HCT116 (cell line): Measurements from ENCODE around the gene BOLA3. TPM values are rescaled to one million over a fixed set of nuclear protein-coding genes. Genes with fewer than 3 reads are reported as not detected.

ENCODE experiments used
- ATAC-seq: fragments of 200-7000 bp; cut with Tn5 transposase; 2 replicates; pipeline ENCODE4 v1.9.1; 2020; ENCODE audit warnings: mild to moderate bottlenecking, moderate library complexity
- BruUV-seq: library from RNA; stranded (reverse); fragments of 400-500 nt; replicated peaks from 2 replicates; lab custom pipeline; 2021; lab: Mats Ljungman, UMichigan
- CTCF ChIA-PET: fragments of 300-600 bp; sonication (Branson Sonifier 250); formaldehyde crosslinking; loops from one replicate; lab custom pipeline; 2021; ENCODE audit warnings: antibody characterized with exemption; lab: Charles Lee
- POLR2A ChIA-PET: fragments of 300-600, 350-600 bp; sonication (Branson Sonifier 250); formaldehyde crosslinking; loops from one replicate; lab custom pipeline; 2021; ENCODE audit warnings: antibody characterized with exemption; lab: Charles Lee
- RAD21 ChIA-PET, 2 experiments: fragments of 300-600 bp; sonication (Branson Sonifier 250); formaldehyde crosslinking; loops; one replicate each; lab custom pipeline; 2023; ENCODE audit warnings: low total read pairs in 2 of 2; ENCODE audit not compliant: uncharacterized antibody in 2 of 2, unreplicated experiment in 2 of 2, low non-redundant PET in 1 of 2; lab: Charles Lee
- DNase-seq: peaks from one replicate; pipeline ENCODE4 v3.0.0-alpha.2; 2010; ENCODE audit warnings: low read depth, low spot score
- H2AFZ ChIP-seq: fragments of 200-600 bp; shearing (Covaris generic), sonication (generic); 2 replicates; pipeline ENCODE4 v1.6.1; 2017; ENCODE audit warnings: low read depth, mixed run types, mixed read lengths, antibody characterized with exemption, low read length; ENCODE audit not compliant: poor library complexity, severe bottlenecking
- H3K27ac ChIP-seq: 2 replicates; pipeline ENCODE4 v1.5.1; 2012; ENCODE audit warnings: low read depth, low read length
- H3K27me3 ChIP-seq: fragments of 200-600 bp; sonication (generic); 2 replicates; pipeline ENCODE4 v1.6.1; 2016; ENCODE audit warnings: mixed run types, low read length, mixed read lengths; ENCODE audit not compliant: insufficient read depth
- H3K36me3 ChIP-seq, 2 experiments: fragments of 200-500 bp in 1 of 2; fragments of 200-600 bp in 1 of 2; sonication (Bioruptor generic) in 1 of 2; sonication (generic) in 1 of 2; 2 replicates each; pipeline versions ENCODE4 v1.5.1 to v1.6.1; 2014 to 2016; ENCODE audit warnings: low read length in 2 of 2, inconsistent platforms in 1 of 2, mixed read lengths in 1 of 2, mixed run types in 1 of 2; ENCODE audit not compliant: insufficient read depth in 2 of 2, control insufficient read depth in 1 of 2
- H3K4me1 ChIP-seq, 2 experiments: fragments of 200-600 bp in 1 of 2; sonication (generic) in 1 of 2; 2 replicates each; pipeline versions ENCODE4 v1.5.1 to v1.6.1; 2012 to 2017; ENCODE audit warnings: low read length in 2 of 2, inconsistent platforms in 1 of 2, mild to moderate bottlenecking in 1 of 2, mixed read lengths in 1 of 2, mixed run types in 1 of 2, moderate library complexity in 1 of 2; ENCODE audit not compliant: insufficient read depth in 2 of 2, control insufficient read depth in 1 of 2
- H3K4me2 ChIP-seq: fragments of 200-600 bp; sonication (generic); 2 replicates; pipeline ENCODE4 v1.6.1; 2017; ENCODE audit warnings: mixed run types, low read length, mixed read lengths
- H3K4me3 ChIP-seq, 2 experiments: fragments of 200-600 bp in 1 of 2; sonication (generic) in 1 of 2; replicated peaks in 1 of 2; 2 replicates each; pipeline ENCODE4 v1.5.1; 2011 to 2016; ENCODE audit warnings: low read length in 2 of 2, control low read depth in 1 of 2, low read depth in 1 of 2, mild to moderate bottlenecking in 1 of 2, mixed read lengths in 1 of 2, mixed run types in 1 of 2
- H3K79me2 ChIP-seq: fragments of 200-600 bp; sonication (generic); 2 replicates; pipeline ENCODE4 v1.6.1; 2017; ENCODE audit warnings: mild to moderate bottlenecking, mixed run types, low read length, moderate library complexity, mixed read lengths; ENCODE audit not compliant: insufficient read depth
- H3K9ac ChIP-seq: fragments of 200-600 bp; sonication (generic); 2 replicates; pipeline ENCODE4 v1.6.1; 2016; ENCODE audit warnings: low read length, mixed read lengths
- H3K9me2 ChIP-seq: fragments of 200-600 bp; sonication (generic), shearing (Covaris generic); 2 replicates; pipeline ENCODE4 v1.6.1; 2017; ENCODE audit warnings: mixed run types, mild to moderate bottlenecking, moderate library complexity; ENCODE audit not compliant: insufficient read depth
- H3K9me3 ChIP-seq, 2 experiments: fragments of 200-500 bp in 1 of 2; fragments of 200-600 bp in 1 of 2; sonication (Bioruptor generic) in 1 of 2; sonication (generic) in 1 of 2; 2 replicates each; pipeline ENCODE4 v1.6.1; 2014 to 2017; ENCODE audit warnings: low read length in 2 of 2, mixed read lengths in 2 of 2, inconsistent platforms in 1 of 2, low read depth in 1 of 2, mild to moderate bottlenecking in 1 of 2, mixed run types in 1 of 2, moderate library complexity in 1 of 2; ENCODE audit not compliant: control insufficient read depth in 1 of 2, insufficient read depth in 1 of 2
- H4K20me1 ChIP-seq: fragments of 200-600 bp; sonication (generic), shearing (Covaris generic); 2 replicates; pipeline ENCODE4 v1.6.1; 2017; ENCODE audit warnings: mixed run types, mild to moderate bottlenecking, moderate library complexity; ENCODE audit not compliant: insufficient read depth
- CBX3 ChIP-seq: IDR thresholded peaks from 2 replicates; pipeline ENCODE4 v1.6.1; 2012; ENCODE audit warnings: low read depth
- ELF1 ChIP-seq: IDR thresholded peaks from 2 replicates; pipeline ENCODE4 v1.6.1; 2012; ENCODE audit warnings: low read depth, borderline replicate concordance
- EZH2 ChIP-seq: fragments of 200-600 bp; sonication (generic); IDR thresholded peaks from 2 replicates; pipeline ENCODE4 v1.6.1; 2017; ENCODE audit warnings: antibody characterized with exemption, mixed run types
- EZH2phosphoT487 ChIP-seq: fragments of 200-600 bp; IDR thresholded peaks from 2 replicates; pipeline ENCODE4 v1.6.1; 2018; ENCODE audit warnings: antibody characterized with exemption, borderline replicate concordance
- FOSL1 ChIP-seq: IDR thresholded peaks from 2 replicates; pipeline ENCODE4 v1.6.1; 2012; ENCODE audit warnings: low read depth
- MAX ChIP-seq: IDR thresholded peaks from 2 replicates; pipeline ENCODE4 v1.6.1; 2012
- POLR2A ChIP-seq: IDR thresholded peaks from 2 replicates; pipeline ENCODE4 v1.7.0; 2011; ENCODE audit warnings: borderline replicate concordance; ENCODE audit not compliant: insufficient read depth, insufficient read length; ENCODE audit errors: extremely low read depth
- POLR2AphosphoS5 ChIP-seq: IDR thresholded peaks from 2 replicates; pipeline ENCODE4 v1.6.1; 2011; ENCODE audit warnings: mild to moderate bottlenecking, low read depth, low read length, moderate library complexity
- SIN3A ChIP-seq: IDR thresholded peaks from 2 replicates; pipeline ENCODE4 v1.6.1; 2012; ENCODE audit warnings: low read depth
- SP1 ChIP-seq: IDR thresholded peaks from 2 replicates; pipeline ENCODE4 v1.6.1; 2012; ENCODE audit warnings: low read depth
- SRF ChIP-seq: IDR thresholded peaks from 2 replicates; pipeline ENCODE4 v1.6.1; 2012; ENCODE audit warnings: low read depth
- TCF7L2 ChIP-seq: IDR thresholded peaks from 2 replicates; pipeline ENCODE4 v1.7.0; 2011; ENCODE audit warnings: borderline replicate concordance, inconsistent platforms; ENCODE audit not compliant: insufficient read depth, insufficient read length; ENCODE audit errors: extremely low read depth
- YY1 ChIP-seq: IDR thresholded peaks from 2 replicates; pipeline ENCODE4 v1.6.1; 2011; ENCODE audit warnings: low read length, low read depth, moderate library complexity, mild to moderate bottlenecking; ENCODE audit not compliant: insufficient replicate concordance; ENCODE audit errors: extremely low read depth
- ZFX ChIP-seq: fragments of 450-650 bp; IDR thresholded peaks from 2 replicates; pipeline ENCODE4 v1.6.1; 2017
- intact Hi-C: fragments of 100-400 bp; cut with micrococcal nuclease; formaldehyde crosslinking; loops from 2 replicates; pipeline ENCODE4 v1.10.0; 2022
- total RNA-seq: library from RNA; stranded (reverse); gene quantifications from one replicate; pipeline ENCODE4 v1.2.1, GENCODE V29; 2021; ENCODE audit not compliant: unreplicated experiment
- TF ChIP-seq, protein P1 (sequence below), 3 experiments: fragments of 200-600 bp in 1 of 3; sonication (generic) in 1 of 3; IDR thresholded peaks in 2 of 3; conservative IDR thresholded peaks in 1 of 3; 2 replicates each; pipeline ENCODE4 v1.5.1; 2012 to 2017; ENCODE audit warnings: low read depth in 2 of 3, low read length in 2 of 3, antibody characterized with exemption in 1 of 3, borderline replicate concordance in 1 of 3, control low read depth in 1 of 3, mild to moderate bottlenecking in 1 of 3, mixed read lengths in 1 of 3, mixed run types in 1 of 3, moderate library complexity in 1 of 3; ENCODE audit not compliant: insufficient read depth in 1 of 3
- TF ChIP-seq, protein P2 (sequence below): IDR thresholded peaks from 2 replicates; pipeline ENCODE4 v1.6.1; 2012

The BOLA3 gene
- total RNA-seq, 1 experiment from 2014 or later: 62.9 TPM

GRCh38 chr2:74103763-74104162 is 43.9 kb downstream of the BOLA3 start:
- ATAC-seq: no peak
- no peak overlapping the region for H2AFZ ChIP-seq
- BruUV-seq: TSS peak; percentile 10
- no peaks in the 10 kb centered on the region for H3K79me2 ChIP-seq
- TF ChIP-seq, protein P1, sequence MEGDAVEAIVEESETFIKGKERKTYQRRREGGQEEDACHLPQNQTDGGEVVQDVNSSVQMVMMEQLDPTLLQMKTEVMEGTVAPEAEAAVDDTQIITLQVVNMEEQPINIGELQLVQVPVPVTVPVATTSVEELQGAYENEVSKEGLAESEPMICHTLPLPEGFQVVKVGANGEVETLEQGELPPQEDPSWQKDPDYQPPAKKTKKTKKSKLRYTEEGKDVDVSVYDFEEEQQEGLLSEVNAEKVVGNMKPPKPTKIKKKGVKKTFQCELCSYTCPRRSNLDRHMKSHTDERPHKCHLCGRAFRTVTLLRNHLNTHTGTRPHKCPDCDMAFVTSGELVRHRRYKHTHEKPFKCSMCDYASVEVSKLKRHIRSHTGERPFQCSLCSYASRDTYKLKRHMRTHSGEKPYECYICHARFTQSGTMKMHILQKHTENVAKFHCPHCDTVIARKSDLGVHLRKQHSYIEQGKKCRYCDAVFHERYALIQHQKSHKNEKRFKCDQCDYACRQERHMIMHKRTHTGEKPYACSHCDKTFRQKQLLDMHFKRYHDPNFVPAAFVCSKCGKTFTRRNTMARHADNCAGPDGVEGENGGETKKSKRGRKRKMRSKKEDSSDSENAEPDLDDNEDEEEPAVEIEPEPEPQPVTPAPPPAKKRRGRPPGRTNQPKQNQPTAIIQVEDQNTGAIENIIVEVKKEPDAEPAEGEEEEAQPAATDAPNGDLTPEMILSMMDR (IDR thresholded peaks at IDR 0.05 in 2 of 3, conservative IDR thresholded peaks at IDR 0.05 in 1 of 3; ENCODE audit: borderline replicate concordance in 1 of 3, insufficient read depth in 1 of 3, low read depth in 2 of 3, low read length in 2 of 3): no peak
- TF ChIP-seq SIN3A (no peak), SP1 (no peak), SRF (no peak), EZH2phosphoT487 (no peak)
- TF ChIP-seq, all 23 proteins: peak for 0
- Histone ChIP-seq H3K4me2 (no peak overlapping the region), H3K36me3 (peaks cover 8 to 16% of the 10 kb centered on the region in 2 experiments; a peak in 3 of 4 replicates), H3K27me3 (no peaks in the 10 kb centered on the region), H3K27ac (no peak overlapping the region), H3K9me2 (no peaks in the 10 kb centered on the region), H3K4me3 (no peak overlapping the region), H4K20me1 (no peaks in the 10 kb centered on the region), H3K9me3 (no peaks in the 10 kb centered on the region), H3K4me1 (no peaks in the 10 kb centered on the region), H3K9ac (no peak overlapping the region)
- intact Hi-C loops: no loop called here
- ChIA-PET RAD21 (no interaction called here), CTCF (no interaction called here), POLR2A (no interaction called here)
- DNase-seq: no peak

DNA sequence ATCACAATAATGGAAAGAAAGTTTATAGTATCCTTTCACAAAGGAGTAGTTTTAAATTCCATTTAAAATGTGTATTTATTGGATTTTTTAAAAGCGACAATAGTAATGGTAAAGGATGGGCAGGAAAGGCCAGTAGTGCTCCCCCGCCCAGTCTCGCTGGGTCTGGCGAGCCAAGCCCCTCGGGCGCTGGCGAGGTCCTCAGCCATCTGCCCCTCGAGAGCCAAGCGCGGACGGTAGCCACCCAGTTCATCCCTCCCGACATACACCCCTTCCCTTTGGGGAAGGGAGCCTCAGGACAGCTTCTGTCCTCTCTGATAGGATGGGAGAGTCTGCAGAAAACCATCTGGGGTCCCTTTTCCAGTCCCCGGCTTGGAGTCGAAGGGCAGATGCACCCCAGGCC is 45.2 kb downstream of the BOLA3 start:
- Histone ChIP-seq H3K9me2 (no peaks in the 10 kb centered on the region), H3K36me3 (peaks cover 10 to 16% of the 10 kb centered on the region in 2 experiments; a peak in 3 of 4 replicates), H3K4me2 (no peak overlapping the region), H4K20me1 (no peaks in the 10 kb centered on the region), H3K4me1 (no peaks in the 10 kb centered on the region), H2AFZ (no peak overlapping the region), H3K9me3 (no peaks in the 10 kb centered on the region), H3K9ac (no peak overlapping the region), H3K4me3 (no peak overlapping the region), H3K27me3 (no peaks in the 10 kb centered on the region), H3K27ac (no peak overlapping the region), H3K79me2 (no peaks in the 10 kb centered on the region)
- RAD21 ChIA-PET: no interaction called here
- CTCF ChIA-PET: no interaction called here
- TF ChIP-seq POLR2A: no peak
- TF ChIP-seq ZFX: no peak
- TF ChIP-seq SRF: no peak
- no peak for TF ChIP-seq FOSL1
- TF ChIP-seq, protein P2, sequence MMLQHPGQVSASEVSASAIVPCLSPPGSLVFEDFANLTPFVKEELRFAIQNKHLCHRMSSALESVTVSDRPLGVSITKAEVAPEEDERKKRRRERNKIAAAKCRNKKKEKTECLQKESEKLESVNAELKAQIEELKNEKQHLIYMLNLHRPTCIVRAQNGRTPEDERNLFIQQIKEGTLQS: no peak
- no peak for TF ChIP-seq CBX3
- no peak for TF ChIP-seq YY1
- TF ChIP-seq MAX: no peak
- no peak for TF ChIP-seq POLR2AphosphoS5
- TF ChIP-seq TCF7L2: no peak
- TF ChIP-seq ELF1: no peak
- no peak for TF ChIP-seq SIN3A
- no peak for TF ChIP-seq EZH2
- no peak for TF ChIP-seq EZH2phosphoT487
- TF ChIP-seq, protein P1 (IDR thresholded peaks at IDR 0.05 in 2 of 3, conservative IDR thresholded peaks at IDR 0.05 in 1 of 3; ENCODE audit: borderline replicate concordance in 1 of 3, insufficient read depth in 1 of 3, low read depth in 2 of 3, low read length in 2 of 3): no peak
- no peak for TF ChIP-seq SP1
- intact Hi-C loops: no loop called here
- DNase-seq (no peak), ATAC-seq (no peak)
- no TSS peak for BruUV-seq
- POLR2A ChIA-PET: no interaction called here
